OCI-LY7 (cell line): ENCODE results near the gene SGK1. TPM values are rescaled to one million over a fixed set of nuclear protein-coding genes. Genes with fewer than 3 reads are reported as not detected.
A peak's percentile ranks its signal among the peaks of the same experiment; 100 is the strongest.

Experiments used
- BruUV-seq: library from RNA; stranded (reverse); fragments of 400-500 nt; replicated peaks from 2 replicates; lab custom pipeline; 2021; lab: Mats Ljungman, UMichigan
- CTCF ChIA-PET: fragments of 300-600 bp; sonication (Branson Sonifier 250); formaldehyde crosslinking; loops from one replicate; lab custom pipeline; 2022; ENCODE audit warnings: antibody characterized with exemption; ENCODE audit not compliant: unreplicated experiment; lab: Charles Lee
- POLR2A ChIA-PET: fragments of 300-600 bp; sonication (Branson Sonifier 250); formaldehyde crosslinking; loops from one replicate; lab custom pipeline; 2022; ENCODE audit warnings: antibody characterized with exemption; lab: Charles Lee
- DNase-seq: peaks from one replicate; pipeline ENCODE4 v3.0.0-alpha.2; 2015; ENCODE audit warnings: low spot score
- H2AFZ ChIP-seq: fragments of 200-600 bp; sonication (generic), shearing (Covaris generic); 2 replicates; pipeline ENCODE4 v1.6.1; 2014; ENCODE audit warnings: mild to moderate bottlenecking, antibody characterized with exemption, low read length, moderate library complexity
- H3K27ac ChIP-seq: fragments of 200-600 bp; sonication (generic); 2 replicates; pipeline ENCODE4 v1.5.1; 2014; ENCODE audit warnings: mixed run types, low read depth, mild to moderate bottlenecking, moderate library complexity, low read length, inconsistent platforms; ENCODE audit not compliant: poor library complexity, severe bottlenecking
- H3K36me3 ChIP-seq: fragments of 200-600 bp; sonication (generic); 2 replicates; pipeline ENCODE4 v1.6.1; 2014; ENCODE audit warnings: mild to moderate bottlenecking, antibody characterized with exemption, low read length, moderate library complexity, mixed read lengths; ENCODE audit not compliant: insufficient read depth
- H3K4me1 ChIP-seq: fragments of 200-600 bp; sonication (generic); 2 replicates; pipeline ENCODE4 v1.5.1; 2014; ENCODE audit warnings: mild to moderate bottlenecking, low read length; ENCODE audit not compliant: insufficient read depth, poor library complexity, severe bottlenecking
- H3K4me2 ChIP-seq: fragments of 200-600 bp; sonication (generic); 2 replicates; pipeline ENCODE4 v1.6.1; 2014; ENCODE audit warnings: mild to moderate bottlenecking, low read length
- H3K4me3 ChIP-seq: fragments of 200-600 bp; sonication (generic); 2 replicates; pipeline ENCODE4 v1.5.1; 2014; ENCODE audit warnings: mild to moderate bottlenecking, low read depth, low read length; ENCODE audit not compliant: poor library complexity, severe bottlenecking
- H3K79me2 ChIP-seq: fragments of 200-600 bp; sonication (generic); 2 replicates; pipeline ENCODE4 v1.6.1; 2016; ENCODE audit warnings: low read depth, mild to moderate bottlenecking, low read length, moderate library complexity, mixed read lengths; ENCODE audit not compliant: insufficient read depth
- H3K9me2 ChIP-seq: fragments of 200-600 bp; sonication (generic); 2 replicates; pipeline ENCODE4 v1.6.1; 2016; ENCODE audit warnings: mild to moderate bottlenecking, low read length, mixed read lengths; ENCODE audit not compliant: insufficient read depth
- H3K9me3 ChIP-seq: fragments of 200-600 bp; sonication (generic); 2 replicates; pipeline ENCODE4 v1.6.1; 2014; ENCODE audit warnings: mild to moderate bottlenecking, mixed run types, low read length, mixed read lengths
- H4K20me1 ChIP-seq: fragments of 200-600 bp; sonication (generic); 2 replicates; pipeline ENCODE4 v1.6.1; 2014; ENCODE audit warnings: mild to moderate bottlenecking, antibody characterized with exemption, low read length, moderate library complexity, mixed read lengths; ENCODE audit not compliant: insufficient read depth
- EZH2phosphoT487 ChIP-seq: fragments of 200-600 bp; sonication (generic); IDR thresholded peaks from 2 replicates; pipeline ENCODE4 v1.6.1; 2018; ENCODE audit warnings: low read depth, borderline replicate concordance, mild to moderate bottlenecking, mixed run types, antibody characterized with exemption, low read length, moderate library complexity, mixed read lengths
- intact Hi-C: fragments of 100-400 bp; cut with micrococcal nuclease; formaldehyde crosslinking; loops from one replicate; pipeline ENCODE4 v1.10.0; 2022; ENCODE audit not compliant: unreplicated experiment
- total RNA-seq, 2 experiments: library from RNA; depleted of rRNA in 1 of 2; stranded (reverse); fragments of >200 nt in 1 of 2; shearing (Covaris generic) in 1 of 2; gene quantifications; 2 replicates each; pipeline ENCODE4 v1.2.3, GENCODE V29; 2014 to 2022
- TF ChIP-seq, protein P1 (sequence below): fragments of 200-600 bp; sonication (generic); conservative IDR thresholded peaks from 2 replicates; pipeline ENCODE4 v1.5.1; 2014; ENCODE audit warnings: mild to moderate bottlenecking, antibody characterized with exemption, low read length, moderate library complexity, mixed read lengths

Gene SGK1
- total RNA-seq, 2 experiments from 2014 or later, result 5.2 to 27.6 TPM

GRCh38 chr6:134177753-134178160 lies 140.2 kb downstream of the SGK1 start:
- H4K20me1 ChIP-seq, result no peaks in the 10 kb centered on the region
- no peaks in the 10 kb centered on the region for H3K9me3 ChIP-seq
- peak overlapping the region; percentile 71; the same call in 1 of the 2 replicates for H2AFZ ChIP-seq
- peak overlapping the region; percentile 75 for H3K4me2 ChIP-seq
- no peak overlapping the region for H3K27ac ChIP-seq
- H3K79me2 ChIP-seq, result no peaks in the 10 kb centered on the region
- peak overlapping the region; percentile 63 for H3K4me3 ChIP-seq
- H3K36me3 ChIP-seq, result peaks cover 5% of the 10 kb centered on the region; the same call in 1 of the 2 replicates
- POLR2A ChIA-PET, result interaction anchor here (0.5 to 1.6 kb wide), 4 partner anchors 18 to 1249 kb away, joined by 3 read pairs; no protein-coding TSS in a partner anchor
- H3K9me2 ChIP-seq, result no peaks in the 10 kb centered on the region
- intact Hi-C loops, result loop anchor here (5.0 to 10.0 kb wide), 3 partner anchors 277 to 1257 kb away; no protein-coding TSS in a partner anchor
- TF ChIP-seq, protein P1, sequence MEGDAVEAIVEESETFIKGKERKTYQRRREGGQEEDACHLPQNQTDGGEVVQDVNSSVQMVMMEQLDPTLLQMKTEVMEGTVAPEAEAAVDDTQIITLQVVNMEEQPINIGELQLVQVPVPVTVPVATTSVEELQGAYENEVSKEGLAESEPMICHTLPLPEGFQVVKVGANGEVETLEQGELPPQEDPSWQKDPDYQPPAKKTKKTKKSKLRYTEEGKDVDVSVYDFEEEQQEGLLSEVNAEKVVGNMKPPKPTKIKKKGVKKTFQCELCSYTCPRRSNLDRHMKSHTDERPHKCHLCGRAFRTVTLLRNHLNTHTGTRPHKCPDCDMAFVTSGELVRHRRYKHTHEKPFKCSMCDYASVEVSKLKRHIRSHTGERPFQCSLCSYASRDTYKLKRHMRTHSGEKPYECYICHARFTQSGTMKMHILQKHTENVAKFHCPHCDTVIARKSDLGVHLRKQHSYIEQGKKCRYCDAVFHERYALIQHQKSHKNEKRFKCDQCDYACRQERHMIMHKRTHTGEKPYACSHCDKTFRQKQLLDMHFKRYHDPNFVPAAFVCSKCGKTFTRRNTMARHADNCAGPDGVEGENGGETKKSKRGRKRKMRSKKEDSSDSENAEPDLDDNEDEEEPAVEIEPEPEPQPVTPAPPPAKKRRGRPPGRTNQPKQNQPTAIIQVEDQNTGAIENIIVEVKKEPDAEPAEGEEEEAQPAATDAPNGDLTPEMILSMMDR, result no peak
- TF ChIP-seq EZH2phosphoT487, result no peak
- peaks cover 37% of the 10 kb centered on the region for H3K4me1 ChIP-seq
- BruUV-seq, result no TSS peak
- CTCF ChIA-PET, result no interaction called here
- no peak for DNase-seq

- Histone ChIP-seq H3K4me2 (peak overlapping the region; percentile 75), H3K9me3 (no peaks in the 10 kb centered on the region), H3K4me3 (no peak overlapping the region), H3K36me3 (peaks cover 10% of the 10 kb centered on the region; the same call in 1 of the 2 replicates), H4K20me1 (no peaks in the 10 kb centered on the region), H3K79me2 (no peaks in the 10 kb centered on the region), H3K9me2 (no peaks in the 10 kb centered on the region), H2AFZ (peak overlapping the region; percentile 71; the same call in 1 of the 2 replicates), H3K27ac (no peak overlapping the region), H3K4me1 (peaks cover 41% of the 10 kb centered on the region)
- CTCF ChIA-PET, result no interaction called here
- intact Hi-C loops, result loop anchor here (5.0 to 10.0 kb wide), 3 partner anchors 278 to 1258 kb away; no protein-coding TSS in a partner anchor
- no TSS peak for BruUV-seq
- POLR2A ChIA-PET, result interaction anchor here (0.5 to 1.6 kb wide), 5 partner anchors 12 to 1249 kb away, joined by 3 to 4 read pairs (median 3); no protein-coding TSS in a partner anchor
- TF ChIP-seq EZH2phosphoT487, result no peak
- TF ChIP-seq, protein P1, result no peak
- no peak for DNase-seq
Measured at GRCh38 chr6:134177236-134177635, 140.7 kb downstream of the SGK1 start.

- CTCF ChIA-PET, result no interaction called here
- Histone ChIP-seq H4K20me1 (no peaks in the 10 kb centered on the region), H3K27ac (no peak overlapping the region), H3K36me3 (peaks cover 19% of the 10 kb centered on the region), H3K79me2 (no peaks in the 10 kb centered on the region), H3K9me3 (no peaks in the 10 kb centered on the region), H3K4me3 (no peak overlapping the region), H2AFZ (no peak overlapping the region), H3K4me2 (no peak overlapping the region), H3K9me2 (no peaks in the 10 kb centered on the region), H3K4me1 (peaks cover 35% of the 10 kb centered on the region)
- DNase-seq, result no peak
- intact Hi-C loops, result loop anchor here (5.0 to 10.0 kb wide), 3 partner anchors 278 to 1258 kb away; no protein-coding TSS in a partner anchor
- BruUV-seq, result no TSS peak
- POLR2A ChIA-PET, result interaction anchor here (0.9 to 1.6 kb wide), 2 partner anchors 11 to 19 kb away, joined by 3 read pairs; no protein-coding TSS in a partner anchor
- TF ChIP-seq, protein P1, result no peak
- TF ChIP-seq EZH2phosphoT487, result no peak
Measured at GRCh38 chr6:134176264-134176975, 141.5 kb downstream of the SGK1 start.
